Activated CD4-positive, alpha-beta T cell treated with anti-CD3 and anti-CD28 coated beads for 36 hours (primary cell): Measurements from ENCODE around the gene ACVR1B. TPM values are rescaled to one million over a fixed set of nuclear protein-coding genes. Genes with fewer than 3 reads are reported as not detected.
A peak's percentile ranks its signal among the peaks of the same experiment; 100 is the strongest.

ENCODE experiments used
- ATAC-seq: fragments of 200-7000 bp; cut with Tn5 transposase; one replicate; pipeline ENCODE4 v1.10.0; 2021; ENCODE audit warnings: mild to moderate bottlenecking, moderate library complexity
- CTCF ChIA-PET: fragments of 350-600 bp; sonication (Branson Sonifier 250); formaldehyde crosslinking; loops from one replicate; lab custom pipeline; 2021; ENCODE audit warnings: antibody characterized with exemption; lab: Charles Lee
- POLR2A ChIA-PET: fragments of 350-600 bp; sonication (Branson Sonifier 250); formaldehyde crosslinking; loops from one replicate; lab custom pipeline; 2021; ENCODE audit warnings: antibody characterized with exemption, inconsistent platforms; lab: Charles Lee
- DNase-seq: peaks from one replicate; pipeline ENCODE4 v3.0.0-alpha.2; 2020
- H3K27ac Mint-ChIP-seq: one replicate; pipeline ENCODE4 v1.8.0; 2021; ENCODE audit warnings: mixed read lengths
- H3K27me3 Mint-ChIP-seq: one replicate; pipeline ENCODE4 v1.8.0; 2021; ENCODE audit warnings: mixed read lengths
- H3K36me3 Mint-ChIP-seq: one replicate; pipeline ENCODE4 v1.8.0; 2021; ENCODE audit warnings: low read depth, mixed read lengths
- H3K4me1 Mint-ChIP-seq: one replicate; pipeline ENCODE4 v1.8.0; 2021; ENCODE audit warnings: mixed read lengths
- H3K4me3 Mint-ChIP-seq: one replicate; pipeline ENCODE4 v1.8.0; 2021; ENCODE audit warnings: mild to moderate bottlenecking, moderate library complexity, mixed read lengths
- H3K9me3 Mint-ChIP-seq: one replicate; pipeline ENCODE4 v1.8.0; 2021; ENCODE audit warnings: low read depth, mixed read lengths
- intact Hi-C, 2 experiments: fragments of 100-400 bp; cut with DNase I in 1 of 2; cut with micrococcal nuclease in 1 of 2; formaldehyde crosslinking; loops; one replicate each; pipeline versions ENCODE4 v1.14.2 to v1.15.1; 2022 to 2024; cut with DNase I, micrococcal nuclease
- total RNA-seq, 2 experiments: library from RNA; stranded (reverse); gene quantifications; one replicate each; pipeline ENCODE4 v1.2.3, GENCODE V29; 2021

ACVR1B gene
- total RNA-seq, 2 experiments from 2014 or later = 10.1 to 12.7 TPM

GRCh38 chr12:52005903-52006703 is 54.6 kb downstream of the ACVR1B start:
- peak overlapping the region; percentile 66 for H3K27ac Mint-ChIP-seq
- ChIA-PET CTCF (interaction anchor here (1.5 to 5.6 kb wide), 4 partner anchors 14 to 25 kb away, joined by 3 to 64 read pairs (median 18); no protein-coding TSS in a partner anchor), POLR2A (interaction anchor here (0.8 to 1.2 kb wide), 3 partner anchors 27 to 81 kb away, joined by 3 to 6 read pairs (median 3); partner anchors contain the start of gene NR4A1)
- ATAC-seq = no peak
- peaks cover 5% of the 10 kb centered on the region for H3K36me3 Mint-ChIP-seq
- peaks cover 4% of the 10 kb centered on the region for H3K27me3 Mint-ChIP-seq
- no peak for DNase-seq
- intact Hi-C loops = loop anchor here (1.0 to 2.0 kb wide), 5 partner anchors 17 to 63 kb away; partner anchors contain the start of genes NR4A1 (in 2 of the 2), ACVR1B (in 1 of the 2) and ATG101 (in 1 of the 2)
- peak overlapping the region; percentile 66 for H3K4me3 Mint-ChIP-seq
- no peaks in the 10 kb centered on the region for H3K9me3 Mint-ChIP-seq
- H3K4me1 Mint-ChIP-seq = peaks cover 13% of the 10 kb centered on the region

- ChIA-PET CTCF (interaction anchor here (1.5 to 5.6 kb wide), 5 partner anchors 14 to 35 kb away, joined by 3 to 64 read pairs (median 3); no protein-coding TSS in a partner anchor), POLR2A (interaction anchor here (0.6 to 1.2 kb wide), 5 partner anchors 17 to 82 kb away, joined by 3 to 6 read pairs (median 3); partner anchors contain the start of genes ATG101 and NR4A1)
- ATAC-seq = peak; percentile 77
- intact Hi-C loops = loop anchor here (1.0 to 2.0 kb wide), 5 partner anchors 17 to 63 kb away; partner anchors contain the start of genes NR4A1 (in 2 of the 2), ACVR1B (in 1 of the 2) and ATG101 (in 1 of the 2)
- peak within 1 kb of the TSS; percentile 78 for H3K4me3 Mint-ChIP-seq
- peak; percentile 86 for DNase-seq
- peaks cover 10% of the 10 kb centered on the region for H3K36me3 Mint-ChIP-seq
- peak within 1 kb of the TSS; percentile 71 for H3K27ac Mint-ChIP-seq
- no peaks in the 10 kb centered on the region for H3K9me3 Mint-ChIP-seq
- H3K27me3 Mint-ChIP-seq = peaks cover 4% of the 10 kb centered on the region
- H3K4me1 Mint-ChIP-seq = peaks cover 13% of the 10 kb centered on the region
These were observed 55.2 kb downstream of the ACVR1B start, which contains the start of gene TAMALIN for GRCh38 chr12:52006726-52007157. TAMALIN (plus strand) TSS chr12:52006946; CDS start chr12:52007020, 74 bp downstream.

GRCh38 chr12:52007158-52007921 is 55.8 kb downstream of the ACVR1B start:
- Mint-ChIP-seq H3K4me1 (peaks cover 13% of the 10 kb centered on the region), H3K36me3 (peaks cover 12% of the 10 kb centered on the region), H3K9me3 (no peaks in the 10 kb centered on the region), H3K4me3 (peak overlapping the region; percentile 78), H3K27me3 (peaks cover 4% of the 10 kb centered on the region), H3K27ac (peak overlapping the region; percentile 71)
- intact Hi-C loops = loop anchor here in 1 of 2 experiments (2.0 kb wide), 1 partner anchor 37 kb away; no protein-coding TSS in a partner anchor
- ChIA-PET CTCF (interaction anchor here (1.5 to 5.6 kb wide), 5 partner anchors 14 to 35 kb away, joined by 3 to 64 read pairs (median 3); no protein-coding TSS in a partner anchor), POLR2A (interaction anchor here (0.6 to 1.0 kb wide), 4 partner anchors 17 to 83 kb away, joined by 3 to 4 read pairs (median 3); partner anchors contain the start of gene ATG101)
- DNase-seq = peak; percentile 68
- peak; percentile 59 for ATAC-seq

- ATAC-seq (no peak), DNase-seq (no peak)
- H3K9me3 Mint-ChIP-seq = no peaks in the 10 kb centered on the region
- ChIA-PET CTCF (interaction anchor here (0.6 to 5.6 kb wide), 6 partner anchors 13 to 587 kb away, joined by 3 to 64 read pairs (median 3); no protein-coding TSS in a partner anchor), POLR2A (interaction anchor here (0.9 kb wide), 1 partner anchor 15 kb away, joined by 3 read pairs; no protein-coding TSS in a partner anchor)
- H3K4me3 Mint-ChIP-seq = peak overlapping the region; percentile 78
- peak overlapping the region; percentile 55 for H3K27ac Mint-ChIP-seq
- peaks cover 4% of the 10 kb centered on the region for H3K27me3 Mint-ChIP-seq
- intact Hi-C loops = loop anchor here in 1 of 2 experiments (2.0 kb wide), 1 partner anchor 37 kb away; no protein-coding TSS in a partner anchor
- H3K36me3 Mint-ChIP-seq = peaks cover 12% of the 10 kb centered on the region
- H3K4me1 Mint-ChIP-seq = peaks cover 13% of the 10 kb centered on the region
These were observed 56.5 kb downstream of the ACVR1B start for GRCh38 chr12:52007982-52008510.

GRCh38 chr12:52009081-52009751 is 57.7 kb downstream of the ACVR1B start:
- ChIA-PET POLR2A (interaction anchor here (0.9 kb wide), 1 partner anchor 14 kb away, joined by 3 read pairs; no protein-coding TSS in a partner anchor), CTCF (interaction anchor here (0.5 to 5.6 kb wide), 5 partner anchors 12 to 614 kb away, joined by 3 to 64 read pairs (median 4); no protein-coding TSS in a partner anchor)
- Mint-ChIP-seq H3K4me1 (peaks cover 13% of the 10 kb centered on the region), H3K27ac (no peak overlapping the region), H3K4me3 (no peak overlapping the region), H3K9me3 (no peaks in the 10 kb centered on the region), H3K36me3 (peaks cover 14% of the 10 kb centered on the region), H3K27me3 (peaks cover 4% of the 10 kb centered on the region)
- intact Hi-C loops = no loop called here
- DNase-seq (no peak), ATAC-seq (no peak)

GRCh38 chr12:52010152-52010622 is 58.7 kb downstream of the ACVR1B start:
- ATAC-seq (no peak), DNase-seq (no peak)
- no peak overlapping the region for H3K27ac Mint-ChIP-seq
- POLR2A ChIA-PET = no interaction called here
- peaks cover 14% of the 10 kb centered on the region for H3K36me3 Mint-ChIP-seq
- H3K9me3 Mint-ChIP-seq = no peaks in the 10 kb centered on the region
- H3K4me1 Mint-ChIP-seq = peaks cover 13% of the 10 kb centered on the region
- no peak overlapping the region for H3K4me3 Mint-ChIP-seq
- intact Hi-C loops = no loop called here
- peaks cover 4% of the 10 kb centered on the region for H3K27me3 Mint-ChIP-seq
- CTCF ChIA-PET = interaction anchor here (0.6 to 5.6 kb wide), 7 partner anchors 11 to 76 kb away, joined by 3 to 64 read pairs (median 3); no protein-coding TSS in a partner anchor

- H3K4me3 Mint-ChIP-seq = no peak overlapping the region
- DNase-seq = no peak
- peaks cover 14% of the 10 kb centered on the region for H3K36me3 Mint-ChIP-seq
- ChIA-PET CTCF (interaction anchor here (0.8 to 5.6 kb wide), 7 partner anchors 10 to 20 kb away, joined by 3 to 64 read pairs (median 3); no protein-coding TSS in a partner anchor), POLR2A (no interaction called here)
- ATAC-seq = no peak
- H3K9me3 Mint-ChIP-seq = no peaks in the 10 kb centered on the region
- no peak overlapping the region for H3K27ac Mint-ChIP-seq
- H3K4me1 Mint-ChIP-seq = peaks cover 13% of the 10 kb centered on the region
- peaks cover 2% of the 10 kb centered on the region for H3K27me3 Mint-ChIP-seq
- intact Hi-C loops = no loop called here
These were observed 59.4 kb downstream of the ACVR1B start for GRCh38 chr12:52010692-52011601.

GRCh38 chr12:52011602-52012214 is 60.2 kb downstream of the ACVR1B start:
- Mint-ChIP-seq H3K36me3 (peaks cover 14% of the 10 kb centered on the region), H3K4me3 (no peak overlapping the region), H3K9me3 (no peaks in the 10 kb centered on the region), H3K27ac (no peak overlapping the region), H3K27me3 (no peaks in the 10 kb centered on the region), H3K4me1 (peaks cover 10% of the 10 kb centered on the region)
- no peak for ATAC-seq
- DNase-seq = no peak
- intact Hi-C loops = no loop called here
- CTCF ChIA-PET = interaction anchor here (1.0 to 1.1 kb wide), 2 partner anchors 9 to 14 kb away, joined by 4 read pairs; no protein-coding TSS in a partner anchor
- POLR2A ChIA-PET = no interaction called here
